CD4-positive, CD25-positive, alpha-beta regulatory T cell (primary cell): ENCODE results near the gene IRF7. TPM values are rescaled to one million over a fixed set of nuclear protein-coding genes. Genes with fewer than 3 reads are reported as not detected.

Source experiments
- ATAC-seq, 2 donors: fragments of 150-1000 bp; cut with Tn5 transposase; one replicate each; pipeline ENCODE4 v1.10.0; 2021; ENCODE audit warnings: low read depth in 2 of 2, moderate number of reproducible peaks in 2 of 2, moderate library complexity in 1 of 2
- DNase-seq, 3 donors: peaks; one replicate each; pipeline versions ENCODE4 v3.0.0 to v3.0.0-alpha.2; 2012 to 2022; ENCODE audit warnings: mixed read lengths in 1 of 3
- H3K27ac ChIP-seq: one replicate; pipeline ENCODE4 v1.7.0; 2013; ENCODE audit warnings: mild to moderate bottlenecking, low read length; ENCODE audit not compliant: insufficient read depth, poor library complexity, severe bottlenecking
- H3K27me3 ChIP-seq: one replicate; pipeline ENCODE4 v1.7.0; 2013; ENCODE audit warnings: low read length; ENCODE audit not compliant: control insufficient read depth, insufficient read depth
- H3K36me3 ChIP-seq: one replicate; pipeline ENCODE4 v1.7.0; 2013; ENCODE audit warnings: mild to moderate bottlenecking, low read length, moderate library complexity; ENCODE audit not compliant: control insufficient read depth, insufficient read depth
- H3K4me1 ChIP-seq: 2 replicates; pipeline ENCODE4 v1.7.0; 2013; ENCODE audit warnings: mild to moderate bottlenecking, low read length; ENCODE audit not compliant: insufficient read depth, control insufficient read depth, poor library complexity, severe bottlenecking
- H3K4me3 ChIP-seq: one replicate; pipeline ENCODE4 v1.7.0; 2013; ENCODE audit warnings: low read depth, mild to moderate bottlenecking, low read length, moderate library complexity
- H3K9me3 ChIP-seq, 2 experiments: 1 replicate in 1 of 2; 2 replicates in 1 of 2; pipeline ENCODE4 v1.7.0; 2013; ENCODE audit warnings: low read length in 2 of 2, mild to moderate bottlenecking in 1 of 2, moderate library complexity in 1 of 2; ENCODE audit not compliant: control insufficient read depth in 2 of 2
- H3K27ac Mint-ChIP-seq, 3 donors: one replicate each; pipeline ENCODE4 v1.8.0; 2020 to 2022; ENCODE audit warnings: mild to moderate bottlenecking in 3 of 3, mixed read lengths in 3 of 3, moderate library complexity in 2 of 3
- H3K27me3 Mint-ChIP-seq: one replicate; pipeline ENCODE4 v1.8.0; 2022; ENCODE audit warnings: mild to moderate bottlenecking, mixed read lengths
- H3K36me3 Mint-ChIP-seq: one replicate; pipeline ENCODE4 v1.8.0; 2020; ENCODE audit warnings: mixed read lengths
- H3K4me1 Mint-ChIP-seq, 4 donors: one replicate each; pipeline ENCODE4 v1.8.0; 2020 to 2022; ENCODE audit warnings: mixed read lengths in 4 of 4, mild to moderate bottlenecking in 1 of 4
- H3K4me3 Mint-ChIP-seq, 4 donors: one replicate each; pipeline ENCODE4 v1.8.0; 2020 to 2022; ENCODE audit warnings: mild to moderate bottlenecking in 4 of 4, mixed read lengths in 4 of 4, moderate library complexity in 3 of 4
- H3K9me3 Mint-ChIP-seq, 7 donors: one replicate each; pipeline ENCODE4 v1.8.0; 2020 to 2022; ENCODE audit warnings: mixed read lengths in 7 of 7, mild to moderate bottlenecking in 3 of 7, moderate library complexity in 2 of 7
- polyA plus RNA-seq, 4 donors: library from polyadenylated mRNA; unstranded; fragments of 300-500 nt; fragmentation: Illumina TruSeq; gene quantifications; one replicate each; pipeline ENCODE4 v1.2.3, GENCODE V29; 2021
- total RNA-seq: library from RNA; stranded (reverse); gene quantifications from one replicate; pipeline ENCODE4 v1.2.3, GENCODE V29; 2022

Gene IRF7
- total RNA-seq: 120 TPM
- 10 to 100 TPM; 27.2 to 38.9 (median 28.6) TPM for polyA plus RNA-seq

DNA sequence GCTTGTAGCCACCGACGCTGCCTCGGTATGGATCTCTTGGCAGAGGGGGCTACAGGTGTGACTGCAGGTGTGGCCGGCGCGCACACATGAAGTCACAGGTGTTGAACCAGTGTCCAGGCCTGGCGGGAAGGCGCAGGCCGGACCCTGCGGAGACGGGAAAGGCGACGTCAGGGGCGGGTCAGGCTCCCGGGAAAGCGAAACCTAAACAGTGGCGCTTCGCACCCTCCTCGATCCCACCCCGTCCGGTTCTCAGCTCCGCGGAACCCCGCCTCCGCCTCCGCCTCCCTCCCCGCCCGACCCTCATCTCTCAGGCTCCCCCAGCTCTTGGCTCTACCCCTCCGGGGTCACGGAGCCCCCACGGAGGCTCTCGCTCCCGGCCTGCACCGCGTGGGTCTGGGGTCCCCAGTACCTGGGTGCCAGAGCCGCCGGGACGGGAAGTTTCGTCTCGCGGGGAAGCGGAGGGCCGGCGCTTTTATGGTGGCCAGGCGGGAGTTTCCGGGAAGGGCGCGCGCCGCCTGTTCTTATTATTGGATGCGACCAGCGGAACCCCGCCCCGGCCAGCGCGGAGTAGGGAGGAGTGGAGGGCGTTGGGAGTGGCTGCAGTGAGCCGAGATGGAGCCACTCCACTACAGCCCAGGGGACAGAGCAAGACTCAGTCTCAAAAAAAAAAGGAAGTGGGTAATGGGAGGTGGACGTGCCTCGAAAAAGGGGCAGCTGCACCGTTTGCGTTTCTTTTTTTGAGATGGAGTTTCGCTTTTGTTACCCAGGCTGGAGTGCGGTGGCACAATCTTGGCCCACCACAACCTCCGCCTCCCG, at the start of gene IRF7:
Gene IRF7, minus strand, starts transcription at position 447 of the 816 bp plus-strand sequence. CDS start 586 bp downstream, outside the sequence.
- DNase-seq: peak; percentile 81 to 92 (median 86)
- Histone ChIP-seq H3K4me3 (peak within 1 kb of the TSS; percentile 71), H3K27ac (peak within 1 kb of the TSS; percentile 93), H3K9me3 (no peaks in the 10 kb centered on the region), H3K36me3 (peaks cover 19% of the 10 kb centered on the region), H3K27me3 (no peaks in the 10 kb centered on the region), H3K4me1 (peaks cover 30% of the 10 kb centered on the region)
- ATAC-seq: peak; percentile 73 to 79
- peaks cover 4% of the 10 kb centered on the region for H3K36me3 Mint-ChIP-seq
- H3K4me1 Mint-ChIP-seq: peaks cover 0 to 27% (median 4%) of the 10 kb centered on the region in 4 donors
- peak within 1 kb of the TSS; percentile 87 to 95 (median 90) for H3K27ac Mint-ChIP-seq
- no peaks in the 10 kb centered on the region for H3K9me3 Mint-ChIP-seq
- H3K4me3 Mint-ChIP-seq: peak within 1 kb of the TSS; percentile 93 to 97 (median 95)
- no peaks in the 10 kb centered on the region for H3K27me3 Mint-ChIP-seq

DNA sequence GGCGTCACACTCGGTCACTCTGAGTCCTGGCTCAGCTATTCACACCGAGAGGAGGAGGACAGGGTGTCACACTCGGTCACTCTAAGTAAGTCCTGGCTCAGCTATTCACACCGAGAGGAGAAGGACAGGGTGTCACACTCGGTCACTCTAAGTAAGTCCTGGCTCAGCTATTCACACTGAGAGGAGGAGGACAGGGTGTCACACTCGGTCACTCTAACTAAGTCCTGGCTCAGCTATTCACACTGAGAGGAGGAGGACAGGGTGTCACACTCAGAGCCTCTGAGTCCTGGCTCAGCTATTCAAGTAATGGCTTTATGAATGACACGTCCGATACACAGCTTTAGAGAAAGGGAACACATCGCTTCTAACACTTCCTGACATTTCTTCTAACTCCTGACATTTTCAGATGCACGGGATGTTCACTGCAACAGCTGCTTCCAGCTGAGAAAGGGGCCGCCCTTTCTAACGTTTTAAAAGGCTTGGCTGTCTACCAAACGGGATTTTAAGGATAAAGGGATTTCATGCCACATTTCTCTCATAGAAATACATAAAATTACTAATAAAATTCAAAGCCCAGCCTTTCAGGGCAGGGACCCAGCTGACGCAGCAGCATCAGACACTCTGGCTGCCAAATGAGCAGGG, 49.4 kb upstream of the IRF7 start:
- peaks cover 11% of the 10 kb centered on the region for H3K36me3 Mint-ChIP-seq
- no peaks in the 10 kb centered on the region for H3K9me3 ChIP-seq
- no peak overlapping the region for H3K4me3 ChIP-seq
- H3K27ac Mint-ChIP-seq: peak overlapping the region in 2 of 3 donors; percentile 37 to 76
- peaks cover 13% of the 10 kb centered on the region for H3K36me3 ChIP-seq
- no peaks in the 10 kb centered on the region for H3K27me3 Mint-ChIP-seq
- H3K9me3 Mint-ChIP-seq: no peaks in the 10 kb centered on the region
- ATAC-seq (no peak), DNase-seq (no peak)
- H3K27ac ChIP-seq: no peak overlapping the region
- no peaks in the 10 kb centered on the region for H3K27me3 ChIP-seq
- H3K4me1 Mint-ChIP-seq: peaks cover 0 to 4% (median 0%) of the 10 kb centered on the region in 4 donors
- H3K4me1 ChIP-seq: no peaks in the 10 kb centered on the region
- no peak overlapping the region for H3K4me3 Mint-ChIP-seq

DNA sequence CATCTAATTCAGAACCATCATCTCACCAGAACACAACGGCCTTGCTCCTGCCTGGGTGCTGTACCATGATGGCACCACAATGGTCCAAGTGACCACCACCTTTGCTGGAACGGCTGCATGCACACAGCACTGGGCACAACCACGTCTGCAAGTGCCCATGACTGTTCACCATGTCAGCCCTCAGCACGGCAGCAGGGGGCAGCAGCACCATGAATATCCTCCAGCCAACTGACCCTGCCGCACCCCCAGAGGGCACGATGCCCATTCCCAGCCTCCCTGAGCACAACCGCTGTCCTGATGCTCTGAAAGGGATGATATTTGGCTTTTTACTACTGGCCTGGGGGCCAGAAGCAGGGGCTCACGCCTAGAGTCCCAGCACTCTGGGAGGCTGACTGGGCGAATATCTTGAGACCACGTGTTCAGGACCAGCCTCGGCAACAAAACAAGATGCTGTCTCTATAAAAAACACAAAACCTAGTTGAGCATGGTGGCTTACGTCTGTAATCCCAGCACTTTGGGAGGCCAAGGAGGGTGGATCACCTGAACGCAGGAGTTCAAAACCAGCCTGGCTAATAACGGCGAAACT, 47.0 kb upstream of the IRF7 start:
- DNase-seq (peak; percentile 12 to 34 (median 18)), ATAC-seq (peak; percentile 45 to 55)
- H3K36me3 ChIP-seq: peaks cover 25% of the 10 kb centered on the region
- H3K9me3 Mint-ChIP-seq: no peaks in the 10 kb centered on the region
- no peaks in the 10 kb centered on the region for H3K27me3 ChIP-seq
- no peak overlapping the region for H3K27ac ChIP-seq
- H3K9me3 ChIP-seq: no peaks in the 10 kb centered on the region
- H3K4me3 ChIP-seq: no peak overlapping the region
- no peaks in the 10 kb centered on the region for H3K4me1 ChIP-seq
- H3K27me3 Mint-ChIP-seq: no peaks in the 10 kb centered on the region
- no peak overlapping the region for H3K4me3 Mint-ChIP-seq
- peaks cover 14% of the 10 kb centered on the region for H3K36me3 Mint-ChIP-seq
- H3K4me1 Mint-ChIP-seq: peaks cover 0 to 4% (median 0%) of the 10 kb centered on the region in 4 donors
- peak overlapping the region in 1 of 3 donors; percentile 83 for H3K27ac Mint-ChIP-seq

DNA sequence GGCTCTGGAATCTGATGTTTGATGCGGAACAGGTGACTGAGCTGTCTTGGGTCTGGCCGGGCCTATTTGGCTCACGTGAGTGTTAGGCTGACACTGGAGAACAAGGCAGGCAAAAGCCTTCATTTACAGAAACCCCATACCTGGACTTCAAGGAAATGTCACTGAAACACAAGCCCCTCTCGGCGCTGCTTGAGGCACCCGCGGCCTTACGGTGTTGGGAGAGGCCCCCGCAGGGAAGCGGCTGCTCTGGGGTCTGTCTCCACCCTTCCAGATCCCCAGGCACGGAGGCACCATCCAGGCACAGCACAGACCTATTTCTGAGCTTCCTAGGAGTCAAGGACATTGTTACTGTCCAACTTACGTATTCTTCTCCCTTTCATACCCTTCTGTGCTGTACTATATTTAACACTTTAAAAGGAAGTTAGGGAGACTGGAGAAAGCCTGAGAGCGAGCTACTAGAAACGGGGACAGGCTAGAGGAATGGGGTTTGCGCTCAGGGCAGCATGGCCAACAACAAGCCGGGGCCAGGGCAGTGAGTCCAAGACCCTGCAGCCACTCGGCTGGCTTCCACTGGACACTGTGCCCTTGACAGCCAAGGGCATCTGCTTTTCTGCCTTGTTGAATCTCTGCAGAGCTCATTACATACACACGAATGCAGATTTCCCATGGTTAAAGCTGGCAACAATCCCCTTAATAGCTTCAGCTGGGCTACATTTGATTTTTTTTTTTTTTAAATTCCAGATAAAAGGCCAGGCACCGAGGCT, 45.1 kb upstream of the IRF7 start:
- H3K36me3 Mint-ChIP-seq: peaks cover 9% of the 10 kb centered on the region
- H3K4me1 Mint-ChIP-seq: peaks cover 0 to 4% (median 0%) of the 10 kb centered on the region in 4 donors
- ATAC-seq (no peak), DNase-seq (no peak)
- Histone ChIP-seq H3K27ac (no peak overlapping the region), H3K36me3 (peaks cover 23% of the 10 kb centered on the region), H3K4me3 (no peak overlapping the region), H3K27me3 (no peaks in the 10 kb centered on the region), H3K4me1 (no peaks in the 10 kb centered on the region), H3K9me3 (no peaks in the 10 kb centered on the region)
- H3K9me3 Mint-ChIP-seq: no peaks in the 10 kb centered on the region
- H3K27ac Mint-ChIP-seq: no peak overlapping the region
- no peaks in the 10 kb centered on the region for H3K27me3 Mint-ChIP-seq
- no peak overlapping the region for H3K4me3 Mint-ChIP-seq

DNA sequence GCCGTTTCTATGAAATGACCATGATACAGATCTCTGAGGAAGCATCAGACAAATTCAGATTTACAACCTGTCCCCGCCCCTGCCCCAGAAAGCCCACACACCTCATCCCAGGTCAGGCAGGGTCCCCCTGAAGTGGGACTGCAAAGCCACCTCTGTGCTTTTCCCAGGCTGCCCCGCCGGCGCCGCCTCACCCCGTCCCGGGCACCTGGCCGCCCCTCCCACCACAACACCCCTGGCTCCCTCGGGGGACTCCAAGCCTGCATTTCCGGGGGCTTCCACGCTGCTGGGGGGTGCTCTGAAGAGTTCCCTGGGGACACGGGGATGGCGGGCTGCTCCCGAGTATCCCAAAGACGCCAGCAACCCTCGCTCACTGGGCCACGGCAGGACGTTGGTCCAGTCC, 44.5 kb upstream of the IRF7 start:
- Mint-ChIP-seq H3K9me3 (no peaks in the 10 kb centered on the region), H3K4me3 (no peak overlapping the region), H3K36me3 (peaks cover 4% of the 10 kb centered on the region), H3K27me3 (no peaks in the 10 kb centered on the region), H3K4me1 (peaks cover 0 to 4% (median 0%) of the 10 kb centered on the region in 4 donors), H3K27ac (no peak overlapping the region)
- no peaks in the 10 kb centered on the region for H3K4me1 ChIP-seq
- DNase-seq (no peak), ATAC-seq (no peak)
- H3K36me3 ChIP-seq: peaks cover 19% of the 10 kb centered on the region
- H3K4me3 ChIP-seq: no peak overlapping the region
- no peaks in the 10 kb centered on the region for H3K27me3 ChIP-seq
- no peak overlapping the region for H3K27ac ChIP-seq
- H3K9me3 ChIP-seq: no peaks in the 10 kb centered on the region

DNA sequence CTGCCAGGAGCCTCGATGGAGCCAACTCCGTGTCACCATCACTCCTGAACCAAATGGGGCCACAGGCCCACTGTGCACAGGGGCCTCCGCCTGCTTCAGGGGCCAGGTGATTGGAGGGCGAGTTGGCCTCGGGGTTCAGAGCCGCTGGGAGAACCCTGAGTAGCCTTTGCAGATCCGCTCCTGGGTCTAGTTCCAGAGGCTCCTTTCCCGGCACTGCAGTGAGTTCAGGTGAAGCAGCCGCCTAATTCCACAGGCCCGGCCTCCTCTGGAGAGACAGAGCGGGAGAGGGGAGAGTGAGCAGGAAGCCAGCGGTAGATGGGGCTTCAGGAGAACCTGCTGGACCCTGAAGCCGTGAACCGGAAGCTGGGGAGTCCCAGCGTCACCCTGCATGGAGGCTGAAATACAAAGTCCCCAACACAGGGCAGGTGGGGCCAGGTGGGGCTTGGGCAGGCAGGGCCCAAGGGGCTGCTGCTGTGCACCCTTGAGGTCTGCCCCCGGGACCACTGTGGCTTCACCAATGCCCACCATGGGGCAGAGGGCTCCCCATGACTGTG, 43.9 kb upstream of the IRF7 start:
- H3K4me1 Mint-ChIP-seq: peaks cover 0 to 4% (median 0%) of the 10 kb centered on the region in 4 donors
- H3K4me3 Mint-ChIP-seq: no peak overlapping the region
- H3K36me3 Mint-ChIP-seq: peaks cover 3% of the 10 kb centered on the region
- ATAC-seq: no peak
- Histone ChIP-seq H3K27me3 (no peaks in the 10 kb centered on the region), H3K4me3 (no peak overlapping the region), H3K36me3 (peaks cover 19% of the 10 kb centered on the region), H3K4me1 (no peaks in the 10 kb centered on the region), H3K27ac (no peak overlapping the region), H3K9me3 (no peaks in the 10 kb centered on the region)
- DNase-seq: no peak
- H3K27ac Mint-ChIP-seq: no peak overlapping the region
- no peaks in the 10 kb centered on the region for H3K27me3 Mint-ChIP-seq
- H3K9me3 Mint-ChIP-seq: no peaks in the 10 kb centered on the region

DNA sequence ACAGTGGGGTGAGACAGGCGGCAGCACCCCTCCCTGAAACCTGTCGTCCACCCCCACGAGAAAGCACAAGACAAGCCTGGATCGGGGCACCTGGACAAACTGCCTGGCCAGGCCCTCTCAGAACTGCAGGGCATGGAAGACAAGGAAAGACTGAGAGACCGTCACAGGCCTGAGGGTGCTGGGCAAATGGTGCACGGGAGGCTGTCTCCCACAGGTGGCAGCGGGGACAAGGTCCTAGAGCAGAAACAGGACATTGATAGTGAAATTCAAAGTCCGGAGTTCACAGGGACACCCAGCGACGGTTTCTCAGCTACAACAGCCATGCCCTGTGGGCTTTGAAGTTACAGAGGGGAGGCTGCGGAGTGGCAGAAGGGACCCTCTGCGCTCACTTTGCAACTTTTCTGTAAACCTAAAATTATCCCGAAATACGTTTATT, 42.0 kb upstream of the IRF7 start:
- H3K36me3 ChIP-seq: peaks cover 18% of the 10 kb centered on the region
- Mint-ChIP-seq H3K4me3 (no peak overlapping the region), H3K9me3 (no peaks in the 10 kb centered on the region), H3K27me3 (no peaks in the 10 kb centered on the region), H3K36me3 (peaks cover 6% of the 10 kb centered on the region), H3K27ac (no peak overlapping the region), H3K4me1 (peaks cover 0 to 2% (median 0%) of the 10 kb centered on the region in 4 donors)
- no peaks in the 10 kb centered on the region for H3K9me3 ChIP-seq
- DNase-seq: no peak
- ATAC-seq: no peak
- no peak overlapping the region for H3K27ac ChIP-seq
- H3K4me1 ChIP-seq: no peaks in the 10 kb centered on the region
- no peak overlapping the region for H3K4me3 ChIP-seq
- no peaks in the 10 kb centered on the region for H3K27me3 ChIP-seq
